HepG2 (cell line): ENCODE measurements around the gene SYT1. TPM values are rescaled to one million over a fixed set of nuclear protein-coding genes. Genes with fewer than 3 reads are reported as not detected.

Experiments
- AHDC1 ChIP-seq: sonication (generic); formaldehyde crosslinking; IDR thresholded peaks from 2 replicates; pipeline ENCODE4 v1.5.1; 2020; ENCODE audit warnings: mild to moderate bottlenecking, missing genetic modification reagents, borderline replicate concordance
- FOXA3 ChIP-seq: IDR thresholded peaks from 2 replicates; pipeline ENCODE4 v1.6.1; 2016; ENCODE audit warnings: missing genetic modification reagents, missing compliant biosample characterization
- HNF1A ChIP-seq, 2 experiments: sonication (generic) in 1 of 2; formaldehyde crosslinking in 1 of 2; IDR thresholded peaks; 2 replicates each; pipeline versions ENCODE4 v1.4.0 to v1.6.1; 2016 to 2020; ENCODE audit warnings: borderline replicate concordance in 1 of 2, low read depth in 1 of 2, mild to moderate bottlenecking in 1 of 2, missing genetic modification reagents in 1 of 2
- HNRNPK ChIP-seq: fragments of 200-400 bp; formaldehyde crosslinking; IDR thresholded peaks from 2 replicates; pipeline ENCODE4 v1.6.1; 2018; ENCODE audit warnings: low read length, low read depth, moderate library complexity, mild to moderate bottlenecking; ENCODE audit not compliant: poor library complexity, severe bottlenecking
- MAX ChIP-seq: IDR thresholded peaks from 2 replicates; pipeline ENCODE4 v1.6.1; 2012; ENCODE audit warnings: inconsistent platforms
- NBN ChIP-seq: fragments of 450-650 bp; conservative IDR thresholded peaks from 2 replicates; pipeline ENCODE4 v1.6.1; 2017
- PAF1 ChIP-seq: IDR thresholded peaks from 2 replicates; pipeline ENCODE4 v1.6.1; 2016; ENCODE audit warnings: missing genetic modification reagents, missing compliant biosample characterization
- SNAPC4 ChIP-seq: sonication (generic); formaldehyde crosslinking; IDR thresholded peaks from 2 replicates; pipeline ENCODE4 v1.4.0; 2020; ENCODE audit warnings: mild to moderate bottlenecking, missing genetic modification reagents
- TFAP4 ChIP-seq: sonication (generic); IDR thresholded peaks from 2 replicates; pipeline ENCODE4 v1.6.1; 2016; ENCODE audit warnings: low read depth, borderline replicate concordance
- ZNF704 ChIP-seq: sonication (generic); formaldehyde crosslinking; IDR thresholded peaks from 2 replicates; pipeline ENCODE4 v1.8.1; 2023; ENCODE audit warnings: mild to moderate bottlenecking, inconsistent platforms, moderate library complexity, missing genetic modification reagents, borderline replicate concordance
- ZNF839 ChIP-seq: sonication (generic); formaldehyde crosslinking; IDR thresholded peaks from 2 replicates; pipeline ENCODE4 v1.4.0; 2020; ENCODE audit warnings: missing genetic modification reagents, mild to moderate bottlenecking, borderline replicate concordance
- polyA plus RNA-seq, 8 experiments: library from polyadenylated mRNA; depleted of rRNA in 3 of 8; stranded (reverse) in 7 of 8; unstranded in 1 of 8; fragments of >200 nt; fragmentation: Illumina TruSeq in 4 of 8; extraction: Trizol in 4 of 8; gene quantifications; 2 replicates each; pipeline versions ENCODE4 v1.2.1 to v1.2.3, GENCODE V29; 2011 to 2016; ENCODE audit warnings: low read depth in 4 of 8, missing spikeins in 1 of 8, mixed read lengths in 1 of 8; ENCODE audit not compliant: insufficient read depth in 1 of 8
- total RNA-seq, 5 experiments: library from RNA; depleted of rRNA; stranded (reverse); fragments of >200 nt; fragmentation: Illumina TruSeq; extraction: Trizol; gene quantifications; 2 replicates each; pipeline ENCODE4 v1.2.3, GENCODE V29; 2016; ENCODE audit warnings: low read depth in 1 of 5

Gene SYT1
- total and polyA plus RNA-seq, 2 of the 13 experiments (the other 11 are each of a cell fraction or from before 2014, with no cell fraction given) = not detected

GRCh38 chr12:79451978-79452377 lies 587.4 kb downstream of the SYT1 start (continued):
- TF ChIP-seq AHDC1 = no peak
- TF ChIP-seq ZNF704 = no peak
- TF ChIP-seq PAF1 (CRISPR knock-in tag) = no peak
- TF ChIP-seq SNAPC4 = no peak
- peak; percentile 29; the same call in 1 of the 2 replicates for TF ChIP-seq MAX
- no peak for TF ChIP-seq ZNF839 (CRISPR knock-in tag)
- 0 out of 2 replicates have a peak, but pooled peaks have one; percentile 12 for TF ChIP-seq FOXA3
- no peak for TF ChIP-seq HNRNPK
- TF ChIP-seq NBN = no peak
- TF ChIP-seq TFAP4 = 0 out of 2 replicates have a peak, but pooled peaks have one; percentile 13
- no peak for TF ChIP-seq HNF1A (IDR thresholded peaks at IDR 0.05; ENCODE audit: low read depth)
- no peak for TF ChIP-seq HNF1A (CRISPR knock-in tag; IDR thresholded peaks at IDR 0.05; ENCODE audit: borderline replicate concordance)
